H9 (cell line): ENCODE data around the gene MKNK2. TPM values are rescaled to one million over a fixed set of nuclear protein-coding genes. Genes with fewer than 3 reads are reported as not detected.
A peak's percentile ranks its signal among the peaks of the same experiment; 100 is the strongest.

Experiments used
- DNase-seq: peaks from one replicate; pipeline ENCODE4 v3.0.0-alpha.2; 2017
- H2AFZ ChIP-seq: one replicate; pipeline ENCODE4 v1.6.1; 2013; ENCODE audit warnings: mild to moderate bottlenecking, low read length, control low read depth, moderate library complexity
- H2AK5ac ChIP-seq: 2 replicates; pipeline ENCODE4 v1.6.1; 2013; ENCODE audit warnings: low read length, control low read depth, mixed read lengths; ENCODE audit not compliant: insufficient read length
- H2BK120ac ChIP-seq: one replicate; pipeline ENCODE4 v1.6.1; 2013; ENCODE audit warnings: low read depth, mild to moderate bottlenecking, low read length, control low read depth, inconsistent platforms; ENCODE audit not compliant: poor library complexity, severe bottlenecking
- H2BK12ac ChIP-seq: 2 replicates; pipeline ENCODE4 v1.6.1; 2013; ENCODE audit warnings: low read length, control low read depth, mixed read lengths, low read depth; ENCODE audit not compliant: insufficient read length
- H2BK15ac ChIP-seq: 2 replicates; pipeline ENCODE4 v1.6.1; 2013; ENCODE audit warnings: low read depth, low read length, control low read depth
- H2BK20ac ChIP-seq: one replicate; pipeline ENCODE4 v1.6.1; 2013; ENCODE audit warnings: low read depth, mild to moderate bottlenecking, low read length, control low read depth, inconsistent platforms; ENCODE audit not compliant: poor library complexity, severe bottlenecking
- H2BK5ac ChIP-seq: 2 replicates; pipeline ENCODE4 v1.6.1; 2013; ENCODE audit warnings: low read length, control low read depth, mixed read lengths; ENCODE audit not compliant: insufficient read length
- H3K14ac ChIP-seq: 2 replicates; pipeline ENCODE4 v1.6.1; 2013; ENCODE audit warnings: low read length, control low read depth; ENCODE audit not compliant: insufficient read depth
- H3K18ac ChIP-seq: 2 replicates; pipeline ENCODE4 v1.6.1; 2013; ENCODE audit warnings: low read depth, mild to moderate bottlenecking, mixed read lengths, low read length, control low read depth; ENCODE audit not compliant: insufficient read length
- H3K23ac ChIP-seq: 2 replicates; pipeline ENCODE4 v1.6.1; 2013; ENCODE audit warnings: low read length, control low read depth, mixed read lengths, low read depth; ENCODE audit not compliant: insufficient read length
- H3K23me2 ChIP-seq: 2 replicates; pipeline ENCODE4 v1.6.1; 2013; ENCODE audit warnings: low read depth, mild to moderate bottlenecking, mixed read lengths, low read length, control low read depth; ENCODE audit not compliant: insufficient read length, poor library complexity, severe bottlenecking
- H3K27ac ChIP-seq: 2 replicates; pipeline ENCODE4 v1.5.1; 2013; ENCODE audit warnings: low read length, control low read depth, mixed read lengths, low read depth; ENCODE audit not compliant: insufficient read length
- H3K27me3 ChIP-seq: 2 replicates; pipeline ENCODE4 v1.6.1; 2013; ENCODE audit warnings: low read length, control low read depth, inconsistent platforms; ENCODE audit not compliant: insufficient read depth
- H3K4ac ChIP-seq: 2 replicates; pipeline ENCODE4 v1.6.1; 2013; ENCODE audit warnings: low read depth, mild to moderate bottlenecking, control low read depth, inconsistent platforms, low read length, moderate library complexity
- H3K4me1 ChIP-seq: 2 replicates; pipeline ENCODE4 v1.6.1; 2013; ENCODE audit warnings: low read length, control low read depth, inconsistent platforms; ENCODE audit not compliant: insufficient read depth
- H3K4me2 ChIP-seq: 2 replicates; pipeline ENCODE4 v1.6.1; 2013; ENCODE audit warnings: low read length, control low read depth, mixed read lengths; ENCODE audit not compliant: insufficient read length, insufficient read depth
- H3K56ac ChIP-seq: 2 replicates; pipeline ENCODE4 v1.6.1; 2013; ENCODE audit warnings: low read depth, mild to moderate bottlenecking, mixed read lengths, low read length, control low read depth; ENCODE audit not compliant: insufficient read length
- H3K79me1 ChIP-seq: 2 replicates; pipeline ENCODE4 v1.6.1; 2013; ENCODE audit warnings: low read depth, mild to moderate bottlenecking, moderate library complexity, low read length, control low read depth, inconsistent platforms; ENCODE audit not compliant: insufficient read depth, poor library complexity, severe bottlenecking
- H3K79me2 ChIP-seq: 2 replicates; pipeline ENCODE4 v1.6.1; 2013; ENCODE audit warnings: low read length, control low read depth, inconsistent platforms; ENCODE audit not compliant: insufficient read depth
- H3K9ac ChIP-seq: 2 replicates; pipeline ENCODE4 v1.6.1; 2013; ENCODE audit warnings: low read length, control low read depth, mixed read lengths; ENCODE audit not compliant: insufficient read length; ENCODE audit errors: extremely low read depth
- H3K9me3 ChIP-seq: one replicate; pipeline ENCODE4 v1.6.1; 2013; ENCODE audit warnings: low read depth, low read length, inconsistent platforms; ENCODE audit not compliant: control insufficient read depth
- H3T11ph ChIP-seq: one replicate; pipeline ENCODE4 v1.6.1; 2013; ENCODE audit warnings: mild to moderate bottlenecking, low read length, control low read depth, inconsistent platforms
- H4K20me1 ChIP-seq: one replicate; pipeline ENCODE4 v1.6.1; 2013; ENCODE audit not compliant: control insufficient read depth, insufficient read length, insufficient read depth
- H4K5ac ChIP-seq: 2 replicates; pipeline ENCODE4 v1.6.1; 2013; ENCODE audit warnings: low read depth, mild to moderate bottlenecking, mixed read lengths, low read length, control low read depth; ENCODE audit not compliant: insufficient read length
- H4K8ac ChIP-seq: replicated peaks from 2 replicates; pipeline ENCODE4 v1.6.1; 2013; ENCODE audit warnings: low read length, control low read depth, mixed read lengths, low read depth; ENCODE audit not compliant: insufficient read length
- H4K91ac ChIP-seq: 2 replicates; pipeline ENCODE4 v1.6.1; 2013; ENCODE audit warnings: low read depth, mild to moderate bottlenecking, moderate library complexity, mixed read lengths, low read length, control low read depth; ENCODE audit not compliant: insufficient read length
- H3K27ac Mint-ChIP-seq, 3 experiments: 2 replicates in 2 of 3; 3 replicates in 1 of 3; pipeline ENCODE4 v1.8.0; 2020 to 2021; ENCODE audit warnings: mixed read lengths in 3 of 3, mild to moderate bottlenecking in 1 of 3, moderate library complexity in 1 of 3
- H3K27me3 Mint-ChIP-seq: 2 replicates; pipeline ENCODE4 v1.8.0; 2021; ENCODE audit warnings: low read depth, mild to moderate bottlenecking, moderate library complexity, mixed read lengths
- H3K36me3 Mint-ChIP-seq, 3 experiments: 2 replicates in 2 of 3; 3 replicates in 1 of 3; pipeline ENCODE4 v1.8.0; 2020 to 2021; ENCODE audit warnings: low read depth in 3 of 3, mixed read lengths in 3 of 3; ENCODE audit not compliant: insufficient read depth in 1 of 3
- H3K4me1 Mint-ChIP-seq, 2 experiments: 2 replicates each; pipeline ENCODE4 v1.8.0; 2020; ENCODE audit warnings: mixed read lengths in 2 of 2
- H3K4me3 Mint-ChIP-seq, 2 experiments: 2 replicates in 1 of 2; 3 replicates in 1 of 2; pipeline ENCODE4 v1.8.0; 2020 to 2021; ENCODE audit warnings: mild to moderate bottlenecking in 2 of 2, mixed read lengths in 2 of 2, moderate library complexity in 1 of 2
- H3K9me3 Mint-ChIP-seq, 2 experiments: 2 replicates in 1 of 2; 3 replicates in 1 of 2; pipeline ENCODE4 v1.8.0; 2020; ENCODE audit warnings: mild to moderate bottlenecking in 2 of 2, mixed read lengths in 2 of 2, moderate library complexity in 1 of 2
- WGBS: extraction: QIAGEN DNeasy Blood & Tissue Kit; methylation state at CpG from one replicate; pipeline ENCODE4 v1.1.7; 2013; ENCODE audit warnings: missing lambda C conversion rate, low lambda C conversion rate, mixed read lengths; ENCODE audit not compliant: insufficient read length; ENCODE audit errors: extremely low coverage; 5-methylcytosine and 5-hydroxymethylcytosine counted together
- total RNA-seq: library from RNA; stranded (reverse); gene quantifications from 2 replicates; pipeline ENCODE4 v1.2.1, GENCODE V29; 2021
- TF ChIP-seq, protein P1 (sequence below): fragments of 200-600 bp; sonication (generic); conservative IDR thresholded peaks from 3 replicates; pipeline ENCODE4 v1.8.0; 2021; ENCODE audit warnings: antibody characterized with exemption, mild to moderate bottlenecking

Gene MKNK2
- total RNA-seq, 1 experiment from 2014 or later: 153 TPM

DNA sequence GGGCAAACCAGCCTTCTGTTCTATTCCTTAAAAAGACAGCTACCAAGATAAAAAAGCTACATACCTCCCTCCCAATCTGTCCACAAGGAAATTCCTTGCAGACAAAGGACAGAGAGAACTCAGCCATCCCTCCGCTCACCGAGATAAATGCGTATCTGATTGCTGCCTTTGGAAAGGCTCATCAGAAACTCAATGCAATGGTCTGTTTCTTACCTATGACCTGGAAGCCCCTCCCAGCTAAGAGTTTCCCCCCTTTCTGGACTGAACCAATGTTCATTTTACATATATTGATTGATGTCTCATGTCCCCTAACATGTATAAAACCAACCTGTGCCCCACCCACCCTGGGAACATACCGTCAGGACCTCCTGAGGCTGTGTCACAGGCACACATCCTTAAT is 47.2 kb downstream of the MKNK2 start:
- no peaks in the 10 kb centered on the region for H3K27me3 Mint-ChIP-seq

More for the DNA sequence above, 47.2 kb downstream of the MKNK2 start:
- H2AFZ ChIP-seq: no peak overlapping the region
- no peak overlapping the region for H4K5ac ChIP-seq
- no peak overlapping the region for H3K4ac ChIP-seq
- H3K14ac ChIP-seq: no peak overlapping the region
- no CpG with 5 or more reads among the region's 4 CpGs for WGBS
- H4K91ac ChIP-seq: no peak overlapping the region
- no peak overlapping the region for H2BK15ac ChIP-seq
- Mint-ChIP-seq H3K4me1 (peaks cover 4% of the 10 kb centered on the region in 2 experiments), H3K27ac (peak overlapping the region in 2 of 3 experiments; percentile 39 to 68; a peak in 2 of 7 replicates), H3K36me3 (peaks cover 16 to 41% (median 34%) of the 10 kb centered on the region in 3 experiments), H3K4me3 (no peak overlapping the region; a peak in 1 of 5 replicates), H3K9me3 (no peaks in the 10 kb centered on the region)
- no peak overlapping the region for H2BK12ac ChIP-seq
- H3K27ac ChIP-seq: no peak overlapping the region
- no peak overlapping the region for H3K4me2 ChIP-seq
- H3K27me3 ChIP-seq: no peaks in the 10 kb centered on the region
- H4K20me1 ChIP-seq: no peaks in the 10 kb centered on the region
- H3K9me3 ChIP-seq: no peaks in the 10 kb centered on the region
- H3K23me2 ChIP-seq: no peaks in the 10 kb centered on the region
- no peak overlapping the region for H2BK20ac ChIP-seq
- no peak overlapping the region for H3K56ac ChIP-seq
- no peak overlapping the region for H2AK5ac ChIP-seq
- no peaks in the 10 kb centered on the region for H3K4me1 ChIP-seq
- no peak overlapping the region for H2BK120ac ChIP-seq
- H4K8ac ChIP-seq: no peak overlapping the region
- no peak overlapping the region for H2BK5ac ChIP-seq
- H3K79me2 ChIP-seq: no peaks in the 10 kb centered on the region
- no peak overlapping the region for H3K18ac ChIP-seq
- H3T11ph ChIP-seq: no peak overlapping the region
- H3K79me1 ChIP-seq: no peaks in the 10 kb centered on the region
- H3K9ac ChIP-seq: no peak overlapping the region
- no peak for DNase-seq
- H3K23ac ChIP-seq: no peak overlapping the region
- TF ChIP-seq, protein P1, sequence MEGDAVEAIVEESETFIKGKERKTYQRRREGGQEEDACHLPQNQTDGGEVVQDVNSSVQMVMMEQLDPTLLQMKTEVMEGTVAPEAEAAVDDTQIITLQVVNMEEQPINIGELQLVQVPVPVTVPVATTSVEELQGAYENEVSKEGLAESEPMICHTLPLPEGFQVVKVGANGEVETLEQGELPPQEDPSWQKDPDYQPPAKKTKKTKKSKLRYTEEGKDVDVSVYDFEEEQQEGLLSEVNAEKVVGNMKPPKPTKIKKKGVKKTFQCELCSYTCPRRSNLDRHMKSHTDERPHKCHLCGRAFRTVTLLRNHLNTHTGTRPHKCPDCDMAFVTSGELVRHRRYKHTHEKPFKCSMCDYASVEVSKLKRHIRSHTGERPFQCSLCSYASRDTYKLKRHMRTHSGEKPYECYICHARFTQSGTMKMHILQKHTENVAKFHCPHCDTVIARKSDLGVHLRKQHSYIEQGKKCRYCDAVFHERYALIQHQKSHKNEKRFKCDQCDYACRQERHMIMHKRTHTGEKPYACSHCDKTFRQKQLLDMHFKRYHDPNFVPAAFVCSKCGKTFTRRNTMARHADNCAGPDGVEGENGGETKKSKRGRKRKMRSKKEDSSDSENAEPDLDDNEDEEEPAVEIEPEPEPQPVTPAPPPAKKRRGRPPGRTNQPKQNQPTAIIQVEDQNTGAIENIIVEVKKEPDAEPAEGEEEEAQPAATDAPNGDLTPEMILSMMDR: no peak
